Measurements from ENCODE around the gene POMGNT2.
A peak's percentile ranks its signal among the peaks of the same experiment; 100 is the strongest.
"Not testable (repeated sequence)": the region's sequence is repeated elsewhere in the genome, so short reads cannot be mapped to it uniquely, and the experiment has no call there.

POMGNT2 gene

DNA sequence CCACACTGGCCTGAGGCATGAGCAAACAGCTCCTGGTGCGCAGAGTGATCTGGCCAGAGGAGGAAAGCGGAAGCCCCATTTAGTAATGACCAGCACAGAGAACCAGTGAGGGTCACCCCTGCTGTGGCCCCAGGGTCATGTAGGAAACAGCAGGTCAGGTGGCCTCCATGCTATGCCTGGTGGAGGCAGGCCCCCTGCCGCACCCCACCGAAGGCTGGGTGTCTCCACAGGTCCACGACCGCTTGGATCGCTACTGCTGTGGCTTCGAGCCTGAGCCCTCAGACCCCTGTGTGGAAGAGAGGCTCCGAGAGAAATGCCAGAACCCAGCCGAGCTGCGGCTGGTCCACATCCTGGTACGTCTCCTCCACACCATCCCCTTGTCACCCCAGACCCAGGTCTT is 52.6 kb downstream of the POMGNT2 start:
- Mint-ChIP-seq H3K4me3 (no peak overlapping the region), H3K27ac (no peak overlapping the region), H3K36me3 (no peaks in the 10 kb centered on the region), H3K9me3 (peaks cover 18% of the 10 kb centered on the region), H3K27me3 (peaks cover 34% of the 10 kb centered on the region), H3K4me1 (no peaks in the 10 kb centered on the region)
- ATAC-seq = no peak

DNA sequence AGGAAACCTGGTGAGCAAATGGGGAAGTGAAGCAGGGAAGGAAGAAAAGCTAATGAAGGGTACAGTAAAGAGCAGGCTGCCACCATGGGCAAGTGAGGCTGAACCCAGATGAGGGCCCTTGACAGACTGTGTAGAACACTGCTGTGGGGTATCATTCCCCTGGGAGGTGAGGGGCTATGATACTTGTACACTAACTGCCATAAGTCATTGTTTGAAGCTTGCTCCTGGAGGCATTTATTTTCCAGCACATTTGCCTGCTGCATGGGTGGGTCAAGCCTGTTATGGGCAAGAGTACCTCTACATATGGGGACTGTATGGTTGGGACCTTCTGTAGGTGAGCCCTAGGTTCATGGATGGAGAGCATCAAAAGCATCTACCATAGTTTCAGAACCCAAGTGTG is 57.4 kb downstream of the POMGNT2 start:
- Mint-ChIP-seq H3K27ac (no peak overlapping the region), H3K9me3 (peaks cover 37% of the 10 kb centered on the region)

DNA sequence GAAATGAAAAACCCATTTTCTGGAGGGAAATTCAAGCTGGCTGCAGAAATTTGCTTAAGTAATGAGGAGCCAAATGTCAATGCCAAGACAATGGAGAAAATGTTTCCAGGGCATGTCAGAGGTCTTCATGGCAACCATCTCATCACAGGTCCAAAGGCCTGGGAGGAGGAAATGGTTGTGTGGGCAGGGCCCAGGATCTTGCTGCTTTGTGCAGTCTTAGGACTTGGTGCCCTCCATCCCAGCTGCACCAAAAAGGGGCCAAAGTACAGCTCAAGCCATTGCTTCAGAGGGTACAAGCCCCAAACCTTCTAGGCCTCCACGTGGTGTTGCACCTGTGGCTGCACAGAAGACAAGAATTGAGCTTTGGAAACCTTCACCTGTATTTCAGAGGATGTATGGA is 59.3 kb downstream of the POMGNT2 start:
- Mint-ChIP-seq H3K9me3 (peaks cover 30% of the 10 kb centered on the region), H3K27me3 (no peaks in the 10 kb centered on the region), H3K36me3 (peaks cover 7% of the 10 kb centered on the region), H3K4me3 (no peak overlapping the region), H3K4me1 (no peaks in the 10 kb centered on the region), H3K27ac (no peak overlapping the region)
- no peak for ATAC-seq

More for the DNA sequence above, 57.4 kb downstream of the POMGNT2 start:
- no peaks in the 10 kb centered on the region for H3K4me1 Mint-ChIP-seq
- H3K36me3 Mint-ChIP-seq = peaks cover 7% of the 10 kb centered on the region
- ATAC-seq = no peak
- H3K4me3 Mint-ChIP-seq = no peak overlapping the region
- peaks cover 13% of the 10 kb centered on the region for H3K27me3 Mint-ChIP-seq

DNA sequence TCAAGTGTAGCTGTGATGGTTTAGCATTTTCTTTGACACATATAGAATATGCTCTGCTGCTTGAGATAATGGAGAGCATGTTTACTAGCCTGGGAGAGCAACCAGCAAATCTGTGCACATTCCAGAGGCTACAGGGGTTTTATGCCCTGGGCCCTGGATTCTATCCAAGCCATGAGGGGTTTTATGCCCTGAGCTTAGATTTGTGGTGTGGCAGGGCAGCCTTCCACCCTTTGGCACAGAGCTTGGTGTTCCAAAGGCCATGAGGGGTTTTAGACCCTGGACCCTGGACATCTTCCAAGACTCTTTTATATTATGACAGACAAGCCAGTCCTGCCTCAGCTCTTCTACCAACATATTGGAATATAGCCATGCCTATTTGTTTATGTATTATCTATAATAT is 60.8 kb downstream of the POMGNT2 start:
- H3K36me3 Mint-ChIP-seq, ATAC-seq, H3K27me3 Mint-ChIP-seq, H3K4me1 Mint-ChIP-seq, H3K27ac Mint-ChIP-seq, H3K4me3 Mint-ChIP-seq: not testable (repeated sequence)
- H3K9me3 Mint-ChIP-seq = peaks cover 24% of the 10 kb centered on the region

DNA sequence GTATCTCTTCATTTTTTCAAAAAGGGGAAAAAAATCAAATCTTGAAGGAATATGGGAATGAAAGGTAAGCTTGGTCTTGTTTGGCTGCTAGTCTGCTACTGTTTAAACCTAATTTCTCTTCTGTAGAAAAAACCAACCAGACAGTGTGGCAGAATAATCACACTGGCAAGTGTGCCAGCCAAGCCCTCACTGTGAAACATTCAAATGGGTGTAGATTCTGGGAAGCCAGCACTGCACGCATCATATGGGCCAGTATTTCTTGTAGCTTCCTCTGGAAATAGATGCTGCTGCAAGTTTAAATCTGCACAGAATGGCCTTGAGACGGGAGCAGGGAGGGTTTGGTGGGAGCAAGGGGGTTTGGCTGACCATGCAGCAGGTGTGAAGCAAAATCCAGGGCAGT is 62.1 kb downstream of the POMGNT2 start:
- Mint-ChIP-seq H3K27me3 (peaks cover 9% of the 10 kb centered on the region), H3K4me1 (no peaks in the 10 kb centered on the region), H3K9me3 (peaks cover 21% of the 10 kb centered on the region), H3K27ac (no peak overlapping the region), H3K36me3 (peaks cover 7% of the 10 kb centered on the region), H3K4me3 (no peak overlapping the region)
- ATAC-seq = no peak

DNA sequence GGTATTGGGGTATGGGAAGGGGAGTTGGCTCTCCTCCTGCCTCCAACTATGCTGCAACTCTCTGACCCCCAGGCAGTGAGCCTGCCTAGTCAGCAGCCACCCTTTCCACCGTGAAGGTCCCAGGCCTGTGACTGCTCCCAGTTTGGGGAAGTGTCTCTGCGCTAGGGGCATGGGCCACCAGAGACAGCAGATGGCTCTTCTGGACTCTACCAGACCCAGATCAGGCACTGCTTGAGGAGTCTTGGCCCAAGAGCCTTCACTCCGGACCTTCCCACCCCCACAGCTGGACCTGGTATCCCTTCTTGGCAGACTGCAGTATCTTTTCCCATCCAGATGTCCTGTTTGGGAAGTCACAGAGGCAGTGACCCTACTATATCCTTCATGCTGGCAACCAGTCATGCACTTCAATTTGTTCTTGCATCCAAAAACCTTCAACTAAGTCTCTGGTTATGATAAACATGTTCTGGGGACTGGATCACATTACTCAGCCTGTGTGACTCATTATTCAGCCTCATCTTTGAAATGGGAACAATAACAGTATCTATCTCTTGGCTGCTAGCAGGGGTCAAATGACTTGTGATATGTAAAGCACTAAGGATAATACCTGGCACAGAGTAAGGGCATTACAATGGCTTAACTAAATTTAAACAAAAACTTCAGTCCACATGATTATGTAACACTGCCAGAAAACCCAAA is 62.7 kb downstream of the POMGNT2 start:
- Mint-ChIP-seq H3K27ac (no peak overlapping the region), H3K4me3 (no peak overlapping the region), H3K36me3 (peaks cover 7% of the 10 kb centered on the region), H3K4me1 (peaks cover 5% of the 10 kb centered on the region), H3K9me3 (peaks cover 19% of the 10 kb centered on the region), H3K27me3 (peaks cover 9% of the 10 kb centered on the region)
- ATAC-seq = no peak

DNA sequence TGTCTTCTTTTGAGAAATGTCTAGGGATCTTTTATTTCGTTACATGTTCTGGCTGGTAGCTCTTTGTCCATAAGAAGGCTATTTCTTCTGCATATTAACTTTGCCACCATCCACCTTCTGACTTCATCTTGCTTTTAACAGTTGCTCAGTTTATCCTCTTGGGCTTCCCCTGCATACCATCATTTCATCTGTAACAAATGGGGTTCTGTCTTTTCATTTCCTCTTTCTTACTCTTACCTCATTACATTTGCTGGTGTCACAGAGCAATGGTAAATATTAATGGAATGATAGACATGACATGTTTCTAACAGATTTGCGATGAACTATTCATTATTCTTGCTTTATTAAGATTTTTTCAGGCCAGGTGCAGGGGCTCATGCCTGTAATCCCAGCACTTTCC is 64.4 kb downstream of the POMGNT2 start:
- Mint-ChIP-seq H3K27ac (no peak overlapping the region), H3K9me3 (peaks cover 10% of the 10 kb centered on the region), H3K4me3 (no peak overlapping the region), H3K27me3 (peaks cover 9% of the 10 kb centered on the region), H3K36me3 (no peaks in the 10 kb centered on the region), H3K4me1 (peaks cover 7% of the 10 kb centered on the region)
- ATAC-seq = no peak

DNA sequence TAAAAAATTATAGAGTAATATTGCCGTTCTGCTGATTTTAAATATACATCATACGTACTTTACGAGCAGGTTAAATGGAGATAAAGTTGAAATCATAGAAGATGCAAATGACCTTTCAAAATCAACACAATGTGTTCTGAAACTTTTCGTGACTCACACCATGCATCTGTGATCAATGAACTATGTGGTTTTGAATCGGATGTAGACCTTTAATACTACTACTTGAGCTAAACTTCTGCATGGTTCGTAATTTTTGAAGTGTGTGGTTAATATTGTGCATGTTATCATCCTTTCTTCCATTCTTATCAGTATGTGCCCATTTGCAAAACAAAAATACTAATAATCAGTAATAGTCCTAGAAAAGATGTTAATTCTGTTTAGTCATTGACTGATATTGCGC is 67.9 kb downstream of the POMGNT2 start:
- peaks cover 26% of the 10 kb centered on the region for H3K27me3 Mint-ChIP-seq
- no peak overlapping the region for H3K4me3 Mint-ChIP-seq
- H3K9me3 Mint-ChIP-seq = no peaks in the 10 kb centered on the region
- H3K36me3 Mint-ChIP-seq = no peaks in the 10 kb centered on the region
- peak; percentile 38 for ATAC-seq
- no peak overlapping the region for H3K27ac Mint-ChIP-seq
- H3K4me1 Mint-ChIP-seq = peaks cover 7% of the 10 kb centered on the region

DNA sequence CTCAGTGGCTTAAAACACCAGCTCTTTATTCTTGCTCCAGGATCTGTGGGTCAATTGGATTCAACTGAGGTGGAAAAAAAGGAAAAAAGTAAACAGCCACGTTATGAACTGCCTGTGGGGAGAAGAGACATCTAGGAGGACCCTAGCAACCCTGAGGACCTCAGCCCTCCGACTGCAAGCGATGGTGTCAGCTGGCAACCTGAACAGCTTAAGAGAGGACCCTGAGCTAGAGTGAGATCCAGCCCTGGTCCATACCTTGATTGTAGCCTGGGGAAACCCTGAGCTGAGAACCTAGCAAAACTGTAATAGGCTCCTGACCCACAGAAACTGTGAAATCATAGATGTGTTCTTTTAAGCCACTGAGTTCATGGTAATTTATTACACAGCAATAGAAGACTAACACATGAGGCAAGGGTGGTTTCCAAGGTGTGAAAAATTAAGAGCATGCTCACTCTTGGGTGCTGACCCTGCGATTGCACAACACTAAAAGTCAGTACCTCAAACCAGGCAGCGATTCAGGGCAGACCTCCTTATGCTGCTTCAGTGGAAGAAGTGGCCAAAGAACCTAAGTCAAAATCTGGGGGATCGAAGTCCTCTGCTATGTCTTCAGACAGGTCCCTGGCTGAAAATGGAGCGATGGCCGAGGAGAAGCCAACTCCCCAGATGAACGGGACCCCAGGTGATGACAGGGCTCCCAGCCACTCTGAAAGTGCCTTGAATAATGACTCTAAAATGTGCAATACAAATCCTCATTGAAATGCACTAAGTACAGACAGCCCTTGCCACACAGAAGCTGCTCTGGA is 69.1 kb downstream of the POMGNT2 start:
- H3K27me3 Mint-ChIP-seq = peaks cover 26% of the 10 kb centered on the region
- no peaks in the 10 kb centered on the region for H3K9me3 Mint-ChIP-seq
- H3K27ac Mint-ChIP-seq = no peak overlapping the region
- no peaks in the 10 kb centered on the region for H3K36me3 Mint-ChIP-seq
- no peak for ATAC-seq
- H3K4me3 Mint-ChIP-seq = no peak overlapping the region
- peaks cover 7% of the 10 kb centered on the region for H3K4me1 Mint-ChIP-seq

DNA sequence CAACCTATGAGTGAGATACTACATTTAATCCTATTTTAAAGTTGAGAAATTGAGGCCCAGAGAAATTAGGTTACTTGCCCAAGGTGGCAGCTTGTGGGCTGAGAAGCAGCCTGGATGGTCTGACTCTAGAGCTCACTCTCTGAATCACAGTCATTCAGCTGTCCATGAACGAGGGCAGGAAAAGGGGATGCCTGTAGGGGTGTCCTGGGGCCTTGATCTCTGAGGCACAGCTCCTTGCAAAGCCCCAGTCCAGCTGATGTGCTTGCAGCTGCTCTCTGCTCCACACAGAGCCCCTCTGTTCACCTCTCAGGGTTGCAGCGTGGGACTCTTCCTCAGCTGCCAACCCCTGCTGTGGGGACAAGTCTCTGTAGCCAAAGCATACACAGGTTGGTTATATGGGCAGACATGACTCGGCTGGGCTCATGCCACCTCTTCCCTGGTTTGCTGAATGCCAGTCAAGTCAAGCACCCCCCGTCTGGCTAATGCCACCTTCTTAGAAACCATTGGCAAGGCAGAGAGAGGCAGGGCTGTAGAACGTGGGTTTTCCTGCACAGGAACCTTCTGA is 70.0 kb downstream of the POMGNT2 start:
- no peaks in the 10 kb centered on the region for H3K9me3 Mint-ChIP-seq
- H3K27ac Mint-ChIP-seq = no peak overlapping the region
- no peaks in the 10 kb centered on the region for H3K36me3 Mint-ChIP-seq
- ATAC-seq = no peak
- peaks cover 7% of the 10 kb centered on the region for H3K4me1 Mint-ChIP-seq
- H3K4me3 Mint-ChIP-seq = no peak overlapping the region
- peaks cover 26% of the 10 kb centered on the region for H3K27me3 Mint-ChIP-seq

DNA sequence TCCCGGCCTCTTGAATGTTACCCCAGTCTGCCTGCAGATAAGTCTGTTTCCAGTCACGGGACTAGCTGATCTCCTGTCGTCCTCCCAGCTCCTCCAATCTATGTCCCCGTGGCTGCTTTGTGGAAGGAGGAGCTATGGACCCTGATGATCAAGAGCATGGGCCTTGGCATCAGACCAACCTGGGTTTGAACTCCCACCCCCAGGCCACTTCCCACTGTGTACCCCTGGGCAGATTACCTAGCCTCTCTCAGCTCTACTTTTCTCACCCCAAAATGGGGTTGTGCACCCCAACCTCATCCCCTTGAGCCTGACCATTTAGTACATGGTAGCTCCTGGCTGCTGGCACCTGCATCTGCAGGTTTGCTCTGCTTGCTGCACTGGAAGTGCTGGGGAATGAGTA is 71.0 kb downstream of the POMGNT2 start:
- no peak for ATAC-seq
- Mint-ChIP-seq H3K36me3 (no peaks in the 10 kb centered on the region), H3K9me3 (no peaks in the 10 kb centered on the region), H3K27me3 (peaks cover 24% of the 10 kb centered on the region), H3K4me3 (no peak overlapping the region), H3K27ac (no peak overlapping the region), H3K4me1 (peaks cover 7% of the 10 kb centered on the region)

DNA sequence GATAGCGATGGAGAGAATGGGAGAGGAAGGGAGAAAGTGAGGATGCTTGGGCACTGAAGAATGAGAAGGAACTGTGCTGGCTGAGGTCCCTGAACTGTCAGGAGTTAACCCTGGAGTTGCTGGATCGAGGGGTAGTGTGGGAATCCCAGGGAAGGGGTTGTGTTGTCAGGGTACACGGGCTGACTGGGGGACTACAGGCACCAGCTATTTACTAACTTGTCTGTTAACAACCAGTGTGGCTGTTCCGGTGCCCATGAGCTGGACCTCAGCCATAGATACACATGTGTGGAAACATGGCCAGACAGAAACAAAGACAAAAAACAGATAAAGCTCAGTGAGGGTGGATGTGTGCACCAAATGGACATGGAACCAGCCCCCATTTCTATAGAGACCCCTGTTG is 71.7 kb downstream of the POMGNT2 start:
- no peak overlapping the region for H3K4me3 Mint-ChIP-seq
- peaks cover 7% of the 10 kb centered on the region for H3K4me1 Mint-ChIP-seq
- H3K9me3 Mint-ChIP-seq = no peaks in the 10 kb centered on the region
- H3K27me3 Mint-ChIP-seq = peaks cover 17% of the 10 kb centered on the region
- no peak overlapping the region for H3K27ac Mint-ChIP-seq
- no peaks in the 10 kb centered on the region for H3K36me3 Mint-ChIP-seq
- ATAC-seq = no peak

DNA sequence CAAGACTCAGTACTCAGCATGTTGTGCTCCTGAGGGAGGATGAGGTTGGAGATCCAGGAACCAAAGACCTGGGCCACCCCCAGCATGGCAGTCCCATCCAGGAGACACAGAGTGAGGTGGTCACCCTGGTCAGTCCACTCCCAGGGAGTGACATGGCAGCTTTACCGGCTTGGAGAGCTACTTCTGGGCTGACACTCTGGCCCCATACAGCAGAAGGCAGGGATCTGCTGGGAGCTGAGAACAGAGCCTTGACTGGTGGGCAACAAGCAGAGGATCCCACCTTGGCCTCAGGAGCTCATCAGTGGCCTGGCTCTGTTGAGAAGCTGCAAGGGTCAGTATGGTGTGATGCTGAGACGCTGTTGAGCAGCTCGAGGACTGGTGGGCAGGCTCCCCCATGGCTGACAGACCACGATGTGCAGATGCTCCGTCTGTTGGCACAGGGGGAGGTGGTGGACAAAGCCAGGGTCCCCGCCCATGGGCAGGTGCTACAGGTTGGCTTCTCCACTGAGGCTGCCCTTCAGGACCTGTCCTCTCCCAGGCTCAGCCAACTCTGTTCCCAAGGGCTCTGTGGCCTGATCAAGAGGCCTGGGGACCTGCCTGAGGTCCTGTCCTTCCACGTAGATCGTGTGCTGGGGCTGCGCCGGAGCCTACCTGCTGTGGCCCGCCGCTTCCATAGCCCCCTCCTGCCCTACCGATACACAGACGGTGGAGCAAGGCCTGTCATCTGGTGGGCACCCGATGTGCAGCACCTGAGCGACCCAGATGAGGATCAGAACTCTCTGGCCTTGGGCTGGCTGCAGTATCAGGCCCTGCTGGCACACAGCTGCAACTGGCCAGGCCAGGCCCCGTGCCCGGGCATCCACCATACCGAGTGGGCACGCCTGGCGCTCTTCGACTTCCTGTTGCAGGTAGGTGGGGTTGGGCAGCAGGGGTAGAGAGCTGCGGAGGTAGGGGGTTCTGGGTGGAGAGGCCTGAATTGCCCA is 72.9 kb downstream of the POMGNT2 start:
- H3K36me3 Mint-ChIP-seq = no peaks in the 10 kb centered on the region
- no peak overlapping the region for H3K27ac Mint-ChIP-seq
- ATAC-seq = no peak
- H3K27me3 Mint-ChIP-seq = peaks cover 17% of the 10 kb centered on the region
- no peak overlapping the region for H3K4me3 Mint-ChIP-seq
- no peaks in the 10 kb centered on the region for H3K9me3 Mint-ChIP-seq
- H3K4me1 Mint-ChIP-seq = no peaks in the 10 kb centered on the region

DNA sequence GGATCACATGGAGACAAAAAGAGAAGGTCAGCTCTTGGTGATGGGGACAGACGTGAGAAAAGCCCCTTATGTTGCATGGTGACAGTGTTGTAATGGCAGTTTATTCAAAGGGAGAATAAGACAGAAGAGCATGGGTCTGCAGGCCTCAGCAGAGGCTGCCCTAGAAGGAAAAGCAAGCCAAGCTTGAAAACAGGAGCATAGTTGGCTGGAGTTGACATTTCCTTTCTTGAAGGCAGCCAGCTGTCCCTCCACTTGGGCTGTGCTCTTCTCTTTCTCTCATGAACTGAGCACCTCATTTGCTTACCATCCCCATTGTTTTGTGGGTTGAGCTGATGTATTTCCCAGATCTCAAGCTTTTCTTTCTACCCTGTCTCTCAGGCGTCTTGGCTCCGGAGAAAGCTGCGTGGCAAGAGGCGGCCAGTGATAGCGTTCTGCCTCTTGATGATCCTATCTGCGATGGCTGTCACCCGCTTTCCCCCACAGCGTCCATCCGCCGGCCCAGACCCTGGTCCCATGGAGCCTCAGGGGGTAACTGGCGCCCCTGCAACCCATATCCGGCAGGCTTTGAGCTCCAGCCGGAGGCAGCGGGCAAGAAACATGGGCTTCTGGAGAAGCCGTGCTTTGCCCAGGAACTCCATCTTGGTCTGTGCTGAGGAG is 73.9 kb downstream of the POMGNT2 start:
- H3K4me3 Mint-ChIP-seq = no peak overlapping the region
- no peaks in the 10 kb centered on the region for H3K9me3 Mint-ChIP-seq
- no peak overlapping the region for H3K27ac Mint-ChIP-seq
- H3K36me3 Mint-ChIP-seq = no peaks in the 10 kb centered on the region
- H3K4me1 Mint-ChIP-seq = no peaks in the 10 kb centered on the region
- ATAC-seq = no peak
- peaks cover 17% of the 10 kb centered on the region for H3K27me3 Mint-ChIP-seq
